HG02938 (cell line): ENCODE data around the gene DISP2.

Experiments
- ATAC-seq: cut with Tn5 transposase; IDR thresholded peaks from one replicate; pipeline ENCODE4 v1.9.1; 2021; ENCODE audit warnings: mild to moderate bottlenecking, moderate library complexity; ENCODE audit not compliant: unreplicated experiment

The DISP2 gene

GRCh38 chr15:40342416-40343320 lies 15.4 kb upstream of the DISP2 start:
- ATAC-seq = no peak

- ATAC-seq = no peak
These were observed 14.5 kb upstream of the DISP2 start for GRCh38 chr15:40343512-40343911.

GRCh38 chr15:40344217-40344616 lies 13.8 kb upstream of the DISP2 start:
- no peak for ATAC-seq

GRCh38 chr15:40344631-40345120 lies 13.3 kb upstream of the DISP2 start:
- no peak for ATAC-seq

- no peak for ATAC-seq
These were observed 12.7 kb upstream of the DISP2 start for GRCh38 chr15:40345225-40345866.

GRCh38 chr15:40345867-40346578 lies 12.0 kb upstream of the DISP2 start:
- no peak for ATAC-seq

- ATAC-seq = no peak
These were observed 11.2 kb upstream of the DISP2 start for GRCh38 chr15:40346579-40347558.

- no peak for ATAC-seq
These were observed 10.2 kb upstream of the DISP2 start for GRCh38 chr15:40347559-40348473.

GRCh38 chr15:40348474-40348870 lies 9.5 kb upstream of the DISP2 start:
- no peak for ATAC-seq

GRCh38 chr15:40349163-40349562 lies 8.9 kb upstream of the DISP2 start:
- no peak for ATAC-seq

- no peak for ATAC-seq
These were observed 5.6 kb upstream of the DISP2 start for GRCh38 chr15:40352281-40352901.

GRCh38 chr15:40353697-40354096 lies 4.3 kb upstream of the DISP2 start:
- ATAC-seq = no peak

GRCh38 chr15:40354408-40355171 lies 3.4 kb upstream of the DISP2 start:
- no peak for ATAC-seq

GRCh38 chr15:40355976-40356585 lies 1.9 kb upstream of the DISP2 start:
- ATAC-seq = no peak

GRCh38 chr15:40357246-40357645 lies 773 bp upstream of the DISP2 start:
- ATAC-seq = no peak

GRCh38 chr15:40358471-40359353 lies 693 bp downstream of the DISP2 start:
- peak; percentile 7 for ATAC-seq

GRCh38 chr15:40360015-40360414 lies 2.0 kb downstream of the DISP2 start:
- no peak for ATAC-seq
